Suprapubic skin (tissue), 4 donors: ENCODE results near the gene SPTBN1. TPM values are rescaled to one million over a fixed set of nuclear protein-coding genes. Genes with fewer than 3 reads are reported as not detected.

Source experiments
- DNase-seq, 2 donors: peaks; one replicate each; pipeline ENCODE4 v3.0.0-alpha.2; 2019; ENCODE audit warnings: low spot score in 2 of 2
- H3K27ac ChIP-seq: fragments of 200-600 bp; sonication (generic); one replicate; pipeline ENCODE4 v1.5.1; 2019
- H3K27me3 ChIP-seq: fragments of 200-600 bp; sonication (generic); one replicate; pipeline ENCODE4 v1.5.1; 2019
- H3K36me3 ChIP-seq: fragments of 200-600 bp; sonication (generic); one replicate; pipeline ENCODE4 v1.5.1; 2019
- H3K4me1 ChIP-seq: fragments of 200-600 bp; sonication (generic); one replicate; pipeline ENCODE4 v1.5.1; 2019
- H3K4me3 ChIP-seq: fragments of 200-600 bp; sonication (generic); one replicate; pipeline ENCODE4 v1.5.1; 2019; ENCODE audit warnings: mild to moderate bottlenecking
- H3K9me3 ChIP-seq: fragments of 200-600 bp; sonication (generic); one replicate; pipeline ENCODE4 v1.5.1; 2019
- CTCF ChIP-seq, 2 donors: fragments of 200-600 bp in 1 of 2; fragments of 450-650 bp in 1 of 2; sonication (generic) in 1 of 2; IDR thresholded peaks; one replicate each; pipeline ENCODE4 v1.5.1; 2016 to 2019; ENCODE audit warnings: antibody characterized with exemption in 2 of 2, mild to moderate bottlenecking in 1 of 2, moderate library complexity in 1 of 2
- EP300 ChIP-seq: sonication (generic); formaldehyde crosslinking; IDR thresholded peaks from one replicate; pipeline ENCODE4 v1.6.1; 2017; ENCODE audit warnings: antibody characterized with exemption
- POLR2A ChIP-seq, 2 donors: fragments of 450-650 bp; IDR thresholded peaks; one replicate each; pipeline ENCODE4 v1.6.1; 2017; ENCODE audit warnings: antibody characterized with exemption in 2 of 2, mild to moderate bottlenecking in 2 of 2, moderate library complexity in 2 of 2
- POLR2AphosphoS5 ChIP-seq, 3 donors: sonication (generic); formaldehyde crosslinking; IDR thresholded peaks; one replicate each; pipeline ENCODE4 v1.6.1; 2017; ENCODE audit warnings: antibody characterized with exemption in 3 of 3
- WGBS: methylation state at CpG from one replicate; pipeline ENCODE4 v1.1.5; 2018; 5-methylcytosine and 5-hydroxymethylcytosine counted together
- total RNA-seq, 4 donors: library from RNA; depleted of rRNA; stranded (reverse); fragments of >200 nt; gene quantifications; one replicate each; pipeline ENCODE4 v1.1.0, GENCODE V29; 2016

SPTBN1 gene
- total RNA-seq, 4 donors from 2014 or later, result 173 to 250 (median 203) TPM

GRCh38 chr2:54666131-54666633 lies 210.1 kb downstream of the SPTBN1 start:
- DNase-seq, result no peak
- WGBS, result 9% methylated on average over 3 of the region's 3 CpGs
- H3K9me3 ChIP-seq, result no peaks in the 10 kb centered on the region
- no peaks in the 10 kb centered on the region for H3K27me3 ChIP-seq
- H3K27ac ChIP-seq, result peak overlapping the region; percentile 86
- H3K4me1 ChIP-seq, result peaks cover 62% of the 10 kb centered on the region
- TF ChIP-seq POLR2A (IDR thresholded peaks at IDR 0.05), result no peak
- no peak for TF ChIP-seq EP300
- no peak for TF ChIP-seq CTCF (IDR thresholded peaks at IDR 0.05)
- no peak for TF ChIP-seq POLR2AphosphoS5 (IDR thresholded peaks at IDR 0.05)
- H3K36me3 ChIP-seq, result peaks cover 60% of the 10 kb centered on the region
- H3K4me3 ChIP-seq, result no peak overlapping the region

- H3K9me3 ChIP-seq, result no peaks in the 10 kb centered on the region
- no peak overlapping the region for H3K4me3 ChIP-seq
- H3K4me1 ChIP-seq, result peaks cover 62% of the 10 kb centered on the region
- no peak for TF ChIP-seq CTCF (IDR thresholded peaks at IDR 0.05)
- no peak for TF ChIP-seq POLR2AphosphoS5 (IDR thresholded peaks at IDR 0.05)
- TF ChIP-seq EP300, result no peak
- no peak for TF ChIP-seq POLR2A (IDR thresholded peaks at IDR 0.05)
- no peak for DNase-seq
- no peaks in the 10 kb centered on the region for H3K27me3 ChIP-seq
- peaks cover 54% of the 10 kb centered on the region for H3K36me3 ChIP-seq
- 45% methylated on average over 6 of the region's 6 CpGs for WGBS
- H3K27ac ChIP-seq, result peak overlapping the region; percentile 86
Observed at GRCh38 chr2:54666634-54667265, 210.6 kb downstream of the SPTBN1 start.

GRCh38 chr2:54667266-54667639 lies 211.1 kb downstream of the SPTBN1 start:
- Histone ChIP-seq H3K27ac (peak overlapping the region; percentile 86), H3K4me1 (peaks cover 67% of the 10 kb centered on the region), H3K9me3 (no peaks in the 10 kb centered on the region), H3K36me3 (peaks cover 49% of the 10 kb centered on the region), H3K4me3 (no peak overlapping the region), H3K27me3 (no peaks in the 10 kb centered on the region)
- DNase-seq, result no peak
- WGBS, result 80% methylated on average over 4 of the region's 4 CpGs
- TF ChIP-seq POLR2AphosphoS5 (IDR thresholded peaks at IDR 0.05) (no peak), CTCF (IDR thresholded peaks at IDR 0.05) (no peak), EP300 (no peak), POLR2A (IDR thresholded peaks at IDR 0.05) (no peak)

- H3K36me3 ChIP-seq, result peaks cover 42% of the 10 kb centered on the region
- no peak for DNase-seq
- no peaks in the 10 kb centered on the region for H3K9me3 ChIP-seq
- H3K27ac ChIP-seq, result peak overlapping the region; percentile 86
- TF ChIP-seq EP300 (no peak), POLR2AphosphoS5 (IDR thresholded peaks at IDR 0.05) (no peak), CTCF (IDR thresholded peaks at IDR 0.05) (no peak), POLR2A (IDR thresholded peaks at IDR 0.05) (no peak)
- H3K27me3 ChIP-seq, result no peaks in the 10 kb centered on the region
- WGBS, result 93% methylated on average over 16 of the region's 17 CpGs
- no peak overlapping the region for H3K4me3 ChIP-seq
- H3K4me1 ChIP-seq, result peaks cover 74% of the 10 kb centered on the region
Observed at GRCh38 chr2:54667726-54668650, 211.9 kb downstream of the SPTBN1 start.

- no peak for DNase-seq
- H3K4me1 ChIP-seq, result peaks cover 81% of the 10 kb centered on the region
- H3K36me3 ChIP-seq, result peaks cover 34% of the 10 kb centered on the region
- H3K27me3 ChIP-seq, result no peaks in the 10 kb centered on the region
- 88% methylated on average over 5 of the region's 5 CpGs for WGBS
- no peak overlapping the region for H3K4me3 ChIP-seq
- H3K27ac ChIP-seq, result peak overlapping the region; percentile 72
- no peak for TF ChIP-seq POLR2A (IDR thresholded peaks at IDR 0.05)
- no peak for TF ChIP-seq POLR2AphosphoS5 (IDR thresholded peaks at IDR 0.05)
- no peak for TF ChIP-seq CTCF (IDR thresholded peaks at IDR 0.05)
- TF ChIP-seq EP300, result no peak
- no peaks in the 10 kb centered on the region for H3K9me3 ChIP-seq
Observed at GRCh38 chr2:54668711-54669110, 212.6 kb downstream of the SPTBN1 start.
